ENCODE measurements around the gene PTTG2. TPM values are rescaled to one million over a fixed set of nuclear protein-coding genes. Genes with fewer than 3 reads are reported as not detected.
A peak's percentile ranks its signal among the peaks of the same experiment; 100 is the strongest.

The PTTG2 gene
- total RNA-seq, 2 donors from 2014 or later = 1.3 to 9.2 TPM

DNA sequence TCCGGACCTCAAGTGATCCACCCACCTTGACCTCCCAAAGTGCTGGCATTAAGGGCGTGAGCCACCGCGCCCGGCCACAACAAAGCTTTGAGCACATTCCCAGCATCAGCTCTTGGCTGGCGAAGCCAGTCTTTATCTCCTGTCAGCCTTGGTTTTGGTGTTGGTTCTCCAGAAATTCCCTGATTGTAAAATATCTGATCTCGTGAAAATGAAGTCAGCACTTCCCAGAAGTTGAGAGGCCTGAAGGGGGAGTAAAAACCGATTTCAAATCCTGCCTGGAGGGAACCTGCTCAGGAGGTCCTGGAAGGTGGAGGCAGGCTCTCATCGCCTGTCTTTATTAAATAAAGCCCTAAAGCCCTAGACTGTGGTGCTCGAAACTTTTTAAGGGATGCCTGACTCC lies 33.6 kb downstream of the PTTG2 start:
- 68 to 74% methylated on average over 10 of the region's 10 CpGs for WGBS, 2 donors
- peak; percentile 59 for ATAC-seq
- H3K4me3 ChIP-seq = no peak overlapping the region
- no peaks in the 10 kb centered on the region for H3K36me3 ChIP-seq (replicated peaks in 1 of 2; ENCODE audit: insufficient read depth in 1 of 2, low read depth in 2 of 2)
- peak overlapping the region in 1 of 4 donors; percentile 25 for H3K27ac ChIP-seq
- no peaks in the 10 kb centered on the region for H3K27me3 ChIP-seq
- intact Hi-C loops (cut with DNase I) = no loop called here
- H3K9me3 ChIP-seq = no peaks in the 10 kb centered on the region
- DNase-seq = peak in 2 of 4 donors; percentile 40 to 44
- H3K4me1 ChIP-seq = peaks cover 38% of the 10 kb centered on the region
- TF ChIP-seq POLR2A (IDR thresholded peaks at IDR 0.05) = no peak
- TF ChIP-seq CTCF (IDR thresholded peaks at IDR 0.05) = no peak

DNA sequence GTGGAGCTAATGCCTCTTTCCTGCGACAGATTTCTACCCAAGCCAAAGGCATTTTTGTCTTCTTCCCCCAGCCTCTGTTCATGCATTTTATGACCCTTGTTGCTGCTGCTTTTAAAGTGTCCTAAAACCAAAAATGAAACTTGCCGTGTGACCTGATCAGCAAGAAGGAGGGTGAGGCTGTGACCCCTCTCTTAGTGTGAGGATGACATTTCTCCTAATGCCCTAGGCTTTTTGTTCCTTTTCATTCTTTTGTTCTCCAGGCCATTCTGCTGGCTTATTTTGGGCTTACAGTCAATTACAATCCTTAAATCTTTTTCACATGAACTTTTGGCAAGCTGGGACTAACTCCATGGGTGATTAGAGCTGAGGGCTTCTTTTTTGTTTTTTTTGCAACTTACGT lies 34.4 kb downstream of the PTTG2 start:
- DNase-seq = no peak
- peak overlapping the region in 1 of 4 donors; percentile 25 for H3K27ac ChIP-seq

DNA sequence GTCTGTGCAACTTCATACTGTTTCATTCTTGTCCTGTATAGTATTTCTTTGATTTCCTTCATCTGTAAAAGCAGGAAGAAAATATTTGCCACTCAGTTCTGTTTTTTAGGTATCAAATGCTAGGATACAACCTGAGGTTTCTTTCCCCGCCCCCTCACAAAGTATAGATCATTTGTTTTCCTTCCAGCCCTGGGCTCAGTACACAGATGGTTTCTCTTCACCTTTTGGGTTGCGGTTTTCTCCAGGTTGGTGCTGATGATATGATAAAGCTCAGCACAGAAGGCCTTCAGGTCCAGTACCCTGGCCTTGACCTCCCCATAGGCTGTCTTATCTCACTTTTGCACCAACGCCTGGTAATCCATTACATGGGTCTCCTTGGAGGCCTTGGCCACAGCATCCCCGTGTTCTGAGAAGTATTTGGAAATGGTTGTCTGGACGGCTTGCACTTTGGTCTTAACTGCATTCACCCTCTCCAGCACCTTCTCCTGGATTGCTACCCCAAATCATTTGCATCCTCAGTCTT lies 35.2 kb downstream of the PTTG2 start:
- Histone ChIP-seq H3K27ac (no peak overlapping the region), H3K9me3 (no peaks in the 10 kb centered on the region), H3K36me3 (replicated peaks in 1 of 2; ENCODE audit: insufficient read depth in 1 of 2, low read depth in 2 of 2) (no peaks in the 10 kb centered on the region), H3K27me3 (no peaks in the 10 kb centered on the region), H3K4me3 (no peak overlapping the region), H3K4me1 (peaks cover 32% of the 10 kb centered on the region)
- intact Hi-C loops (cut with DNase I) = no loop called here
- WGBS, 2 donors = 74 to 81% methylated on average over 5 of the region's 5 CpGs
- no peak for TF ChIP-seq POLR2A (IDR thresholded peaks at IDR 0.05)
- no peak for TF ChIP-seq CTCF (IDR thresholded peaks at IDR 0.05)
- DNase-seq (no peak), ATAC-seq (no peak)

More for the DNA sequence above, 34.4 kb downstream of the PTTG2 start:
- ATAC-seq = no peak
- 78 to 90% methylated on average over 3 of the region's 3 CpGs for WGBS, 2 donors
- intact Hi-C loops (cut with DNase I) = no loop called here
- Histone ChIP-seq H3K4me3 (no peak overlapping the region), H3K4me1 (peaks cover 34% of the 10 kb centered on the region), H3K27me3 (no peaks in the 10 kb centered on the region), H3K9me3 (no peaks in the 10 kb centered on the region), H3K36me3 (replicated peaks in 1 of 2; ENCODE audit: insufficient read depth in 1 of 2, low read depth in 2 of 2) (no peaks in the 10 kb centered on the region)
- TF ChIP-seq POLR2A (IDR thresholded peaks at IDR 0.05) = no peak
- no peak for TF ChIP-seq CTCF (IDR thresholded peaks at IDR 0.05)

GRCh38 chr4:37995981-37996775 lies 36.0 kb downstream of the PTTG2 start:
- peaks cover 32% of the 10 kb centered on the region for H3K4me1 ChIP-seq
- H3K27me3 ChIP-seq = no peaks in the 10 kb centered on the region
- intact Hi-C loops (cut with DNase I) = no loop called here
- TF ChIP-seq POLR2A (IDR thresholded peaks at IDR 0.05) (no peak), CTCF (IDR thresholded peaks at IDR 0.05) (no peak)
- H3K36me3 ChIP-seq (replicated peaks in 1 of 2; ENCODE audit: insufficient read depth in 1 of 2, low read depth in 2 of 2) = no peaks in the 10 kb centered on the region
- H3K27ac ChIP-seq = no peak overlapping the region
- no peaks in the 10 kb centered on the region for H3K9me3 ChIP-seq
- H3K4me3 ChIP-seq = no peak overlapping the region
- no peak for DNase-seq
- 81 to 84% methylated on average over 7 of the region's 7 CpGs for WGBS, 2 donors
- ATAC-seq = no peak

Measured in body of pancreas (tissue), 4 donors.